ENCODE measurements around the gene VWA1.

DNA sequence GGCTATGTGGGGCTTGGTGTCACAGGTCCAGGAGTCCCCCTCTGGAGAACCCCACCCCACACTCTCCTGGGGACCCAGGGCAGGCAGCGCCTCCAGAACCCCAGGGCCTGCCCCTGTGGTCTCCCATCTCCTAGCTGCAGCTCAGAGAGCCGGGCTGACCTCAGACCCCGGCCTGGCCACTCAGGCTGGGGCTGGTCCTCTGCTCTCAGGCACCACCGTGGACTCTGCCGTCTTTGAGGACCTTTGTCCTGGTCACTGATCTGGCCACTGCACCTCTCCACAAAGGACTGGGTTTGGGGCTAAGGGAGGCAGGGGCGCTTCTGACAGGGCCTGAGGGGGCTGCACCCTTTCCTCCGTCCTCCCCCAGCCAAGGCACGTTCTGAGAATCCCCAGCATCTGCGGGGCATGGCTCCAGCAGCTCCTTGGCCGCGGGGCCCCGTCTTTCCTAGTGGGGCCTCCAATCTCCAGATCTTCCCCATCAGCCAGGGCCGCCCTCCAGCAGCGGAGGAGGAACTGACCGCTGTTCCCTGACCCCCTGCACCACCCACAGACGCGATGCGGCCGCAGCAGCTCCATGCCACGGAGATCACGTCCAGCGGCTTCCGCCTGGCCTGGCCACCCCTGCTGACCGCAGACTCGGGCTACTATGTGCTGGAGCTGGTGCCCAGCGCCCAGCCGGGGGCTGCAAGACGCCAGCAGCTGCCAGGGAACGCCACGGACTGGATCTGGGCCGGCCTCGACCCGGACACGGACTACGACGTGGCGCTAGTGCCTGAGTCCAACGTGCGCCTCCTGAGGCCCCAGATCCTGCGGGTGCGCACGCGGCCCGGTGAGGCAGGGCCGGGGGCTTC lies 3.3 kb downstream of the VWA1 start:
- TF ChIP-seq, protein P1, sequence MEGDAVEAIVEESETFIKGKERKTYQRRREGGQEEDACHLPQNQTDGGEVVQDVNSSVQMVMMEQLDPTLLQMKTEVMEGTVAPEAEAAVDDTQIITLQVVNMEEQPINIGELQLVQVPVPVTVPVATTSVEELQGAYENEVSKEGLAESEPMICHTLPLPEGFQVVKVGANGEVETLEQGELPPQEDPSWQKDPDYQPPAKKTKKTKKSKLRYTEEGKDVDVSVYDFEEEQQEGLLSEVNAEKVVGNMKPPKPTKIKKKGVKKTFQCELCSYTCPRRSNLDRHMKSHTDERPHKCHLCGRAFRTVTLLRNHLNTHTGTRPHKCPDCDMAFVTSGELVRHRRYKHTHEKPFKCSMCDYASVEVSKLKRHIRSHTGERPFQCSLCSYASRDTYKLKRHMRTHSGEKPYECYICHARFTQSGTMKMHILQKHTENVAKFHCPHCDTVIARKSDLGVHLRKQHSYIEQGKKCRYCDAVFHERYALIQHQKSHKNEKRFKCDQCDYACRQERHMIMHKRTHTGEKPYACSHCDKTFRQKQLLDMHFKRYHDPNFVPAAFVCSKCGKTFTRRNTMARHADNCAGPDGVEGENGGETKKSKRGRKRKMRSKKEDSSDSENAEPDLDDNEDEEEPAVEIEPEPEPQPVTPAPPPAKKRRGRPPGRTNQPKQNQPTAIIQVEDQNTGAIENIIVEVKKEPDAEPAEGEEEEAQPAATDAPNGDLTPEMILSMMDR (IDR thresholded peaks at IDR 0.05): no peak
- TF ChIP-seq POLR2A (IDR thresholded peaks at IDR 0.05) (no peak), POLR2AphosphoS5 (IDR thresholded peaks at IDR 0.05) (no peak)

All from breast epithelium (tissue), 3 donors.